GM19193 (cell line): ENCODE data around the gene CTDSPL.

Experiments used
- POLR2A ChIP-seq: IDR thresholded peaks from 4 replicates; pipeline ENCODE4 v1.6.1; 2011; ENCODE audit not compliant: insufficient read depth, insufficient read length; ENCODE audit errors: extremely low read depth

Gene CTDSPL

GRCh38 chr3:37945807-37946530, 84.3 kb downstream of the CTDSPL start:
- TF ChIP-seq POLR2A: no peak

- TF ChIP-seq POLR2A: no peak
Observed at GRCh38 chr3:37946531-37946889, 84.8 kb downstream of the CTDSPL start.

DNA sequence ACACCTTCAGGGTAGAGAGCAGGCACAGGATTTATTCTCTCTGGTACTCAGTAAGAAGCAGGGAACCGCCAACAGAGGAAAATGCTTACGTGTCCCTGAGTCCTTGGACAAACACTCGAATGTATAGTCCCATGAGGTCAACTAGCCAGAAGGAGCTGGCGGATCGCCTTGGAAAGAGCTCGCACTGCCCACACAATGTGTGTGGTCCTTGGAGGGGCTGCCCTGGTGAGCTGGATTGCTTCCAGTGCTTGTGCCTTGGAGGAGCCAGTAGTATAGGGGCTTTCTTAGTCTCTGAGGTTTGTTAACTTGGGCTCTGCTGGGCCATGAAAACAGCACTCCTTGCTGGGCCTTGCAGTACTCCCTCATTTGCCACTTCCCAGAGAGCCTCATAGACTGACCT, 88.2 kb downstream of the CTDSPL start:
- no peak for TF ChIP-seq POLR2A

DNA sequence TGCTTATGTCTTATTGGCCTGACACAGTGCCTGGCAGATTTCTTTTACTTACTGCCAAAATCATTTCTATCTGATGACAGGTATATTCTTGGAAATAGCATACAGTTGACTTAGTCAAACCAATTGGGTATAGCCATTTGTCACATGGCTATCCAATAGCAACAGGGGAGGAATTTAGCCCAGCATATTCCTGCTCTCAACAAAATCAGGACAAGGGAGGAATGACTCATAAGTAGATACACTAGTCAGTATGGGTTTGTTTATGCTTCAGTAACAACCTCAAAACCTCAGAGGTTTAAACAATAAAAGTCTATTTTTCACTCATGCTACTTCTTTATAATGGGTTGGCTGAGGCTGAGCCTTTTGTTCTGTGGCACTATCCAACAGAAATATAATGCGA, 90.9 kb downstream of the CTDSPL start:
- TF ChIP-seq POLR2A: no peak

- no peak for TF ChIP-seq POLR2A
Observed at GRCh38 chr3:37953226-37953625, 91.5 kb downstream of the CTDSPL start.

DNA sequence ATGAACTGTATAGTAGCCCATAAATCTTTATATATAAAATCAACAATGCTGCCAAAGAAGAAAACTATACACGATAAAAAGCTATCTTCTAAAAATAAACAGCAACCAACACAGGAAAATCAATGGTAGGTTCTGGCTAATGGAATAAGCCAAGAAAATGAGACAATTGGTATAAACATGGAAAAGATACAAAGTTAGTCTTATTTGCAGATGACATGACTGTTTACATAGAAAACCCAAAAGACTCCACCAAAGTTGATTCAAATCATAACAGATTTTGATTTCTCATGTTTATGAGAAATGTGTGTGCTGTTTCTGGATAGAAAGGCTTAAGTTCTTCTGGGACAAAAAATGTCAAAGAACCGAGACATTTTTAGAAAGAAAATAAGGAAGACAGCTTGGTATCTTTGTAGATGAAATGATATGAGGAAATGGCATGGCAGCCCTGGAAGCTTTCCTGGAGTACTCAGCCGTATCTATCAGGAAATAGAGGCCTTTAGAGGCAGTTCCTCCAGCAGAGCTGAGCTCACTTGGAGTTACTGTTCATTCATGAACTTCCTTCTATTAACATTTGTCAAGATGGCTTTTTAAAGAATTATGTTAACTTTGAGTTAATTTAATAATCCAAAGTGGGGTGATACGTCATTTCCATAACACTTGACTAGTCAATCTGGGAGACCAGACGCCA, 92.2 kb downstream of the CTDSPL start:
- TF ChIP-seq POLR2A: no peak

GRCh38 chr3:37954881-37955280, 93.2 kb downstream of the CTDSPL start:
- no peak for TF ChIP-seq POLR2A

- no peak for TF ChIP-seq POLR2A
Observed at GRCh38 chr3:37955918-37956707, 94.4 kb downstream of the CTDSPL start.

- TF ChIP-seq POLR2A: no peak
Observed at GRCh38 chr3:37956723-37957538, 95.3 kb downstream of the CTDSPL start.

DNA sequence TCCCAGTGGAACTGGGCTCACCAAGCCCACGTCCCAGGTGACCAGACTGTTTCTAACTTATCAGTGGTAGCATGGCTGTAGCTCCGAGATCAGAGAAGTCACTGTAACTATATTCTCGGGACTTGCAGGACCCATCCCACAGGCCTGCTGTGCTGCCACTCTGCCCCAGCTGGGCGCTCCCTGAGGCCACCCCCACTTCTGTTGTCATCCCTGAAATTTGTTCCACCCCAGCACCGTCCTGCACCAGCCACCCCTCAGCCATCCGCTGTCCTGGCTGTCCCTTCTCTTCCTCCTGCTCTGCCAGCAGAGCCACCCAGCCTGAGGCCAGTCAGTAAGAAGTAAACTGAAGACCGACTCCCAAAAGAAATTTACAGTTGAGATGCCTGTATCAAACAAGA, 95.9 kb downstream of the CTDSPL start:
- TF ChIP-seq POLR2A: no peak

DNA sequence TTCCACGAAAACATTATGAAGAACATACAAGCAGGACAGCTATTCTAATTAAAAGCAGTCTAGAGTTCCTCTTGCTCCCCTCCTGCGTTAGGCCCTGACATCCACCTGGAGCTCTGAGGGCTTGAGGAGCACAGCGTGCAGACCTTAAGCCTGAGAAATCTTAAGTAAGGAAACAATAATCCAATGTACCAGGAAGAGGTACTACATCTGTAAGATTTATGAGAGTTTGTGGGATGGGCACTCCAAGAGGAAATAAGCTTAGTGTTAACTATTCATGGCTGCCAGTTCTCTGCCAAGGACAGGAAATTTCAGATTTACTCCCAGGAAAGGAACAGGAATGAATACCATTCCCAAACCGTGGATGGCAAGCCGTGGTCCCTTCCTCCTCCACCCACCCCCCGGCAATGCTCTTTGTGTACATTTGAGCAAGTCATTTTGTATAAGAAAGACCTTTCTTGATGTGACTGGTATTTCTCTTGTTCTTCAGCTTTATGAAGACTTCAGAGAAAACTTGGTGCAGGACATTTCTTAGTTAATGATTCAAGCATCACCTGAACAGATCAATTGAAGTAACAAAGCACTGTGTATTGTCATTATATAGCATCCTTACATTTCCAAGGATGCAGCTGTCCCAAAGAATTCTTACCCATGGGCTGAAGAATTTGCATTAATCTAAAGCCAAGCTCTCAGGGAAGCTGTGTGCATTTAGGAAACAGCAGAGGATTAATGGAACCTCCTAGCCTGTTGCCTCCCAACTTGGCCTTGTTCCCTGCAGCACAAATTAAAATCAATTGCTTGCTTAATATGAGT, 100.1 kb downstream of the CTDSPL start:
- no peak for TF ChIP-seq POLR2A

- no peak for TF ChIP-seq POLR2A
Observed at GRCh38 chr3:37963016-37963415, 101.3 kb downstream of the CTDSPL start.

DNA sequence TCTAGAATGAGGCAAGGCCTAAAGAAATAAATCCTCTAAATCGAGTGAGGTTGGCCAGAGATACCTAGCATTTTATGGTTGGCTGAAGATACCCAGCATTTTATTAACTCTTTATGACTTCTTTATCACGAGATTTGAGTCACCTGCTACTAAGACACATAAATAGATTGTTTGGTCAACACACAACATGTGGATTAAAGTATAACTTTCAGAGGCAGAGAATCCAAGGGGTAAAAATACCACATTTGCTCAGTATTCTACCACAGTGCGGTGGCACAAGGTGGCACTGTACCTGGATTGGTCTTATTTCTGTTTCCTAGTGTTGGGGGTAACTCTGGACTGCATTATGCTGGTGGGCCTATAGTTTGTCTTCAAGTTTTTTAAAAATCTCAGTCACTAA, 102.0 kb downstream of the CTDSPL start:
- no peak for TF ChIP-seq POLR2A

DNA sequence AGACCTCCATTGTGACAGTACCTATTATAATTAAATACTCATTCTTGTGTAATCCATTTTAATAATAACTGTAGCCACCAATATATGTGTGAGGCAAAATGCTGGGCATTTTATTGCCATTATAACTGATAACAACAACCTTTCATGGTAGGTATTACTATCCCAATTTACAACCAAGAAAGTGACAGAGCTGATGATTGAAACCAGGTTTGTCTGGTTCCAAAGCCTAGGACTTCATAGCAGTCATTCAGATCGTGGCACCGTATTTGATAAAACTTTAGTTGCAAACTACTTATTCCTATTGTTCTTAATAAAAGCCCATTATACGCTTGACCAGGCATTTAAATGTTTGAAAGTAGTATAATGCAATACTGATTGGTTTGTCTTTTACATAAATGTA, 102.5 kb downstream of the CTDSPL start:
- no peak for TF ChIP-seq POLR2A
